ENCODE data around the gene RASIP1.

GRCh38 chr19:48673436-48674100, 66.8 kb downstream of the RASIP1 start:
- TF ChIP-seq POLR2A (IDR thresholded peaks at IDR 0.05; ENCODE audit: low read length) (no peak), GATA1 (IDR thresholded peaks at IDR 0.05; ENCODE audit: low read depth, low read length) (no peak)

All from erythroblast (primary cell).